A673 (cell line): ENCODE measurements around the gene PDE10A. TPM values are rescaled to one million over a fixed set of nuclear protein-coding genes. Genes with fewer than 3 reads are reported as not detected.

Experiments used
- BruUV-seq: library from RNA; stranded (reverse); fragments of 400-500 nt; replicated peaks from 2 replicates; lab custom pipeline; 2021; lab: Mats Ljungman, UMichigan
- CTCF ChIA-PET: fragments of 300-600 bp; sonication (Branson Sonifier 250); formaldehyde crosslinking; loops from one replicate; lab custom pipeline; 2022; ENCODE audit warnings: antibody characterized with exemption; lab: Charles Lee
- POLR2A ChIA-PET: fragments of 300-600 bp; sonication (Branson Sonifier 250); formaldehyde crosslinking; loops from one replicate; lab custom pipeline; 2022; ENCODE audit warnings: antibody characterized with exemption; ENCODE audit not compliant: low non-redundant PET; lab: Charles Lee
- DNase-seq: peaks from one replicate; pipeline ENCODE4 v3.0.0-alpha.2; 2015; ENCODE audit warnings: low spot score
- H3K27ac ChIP-seq: fragments of 200-600 bp; sonication (generic); 2 replicates; pipeline ENCODE4 v1.5.1; 2016; ENCODE audit warnings: mixed run types, low read depth, mild to moderate bottlenecking, mixed read lengths, antibody characterized with exemption, low read length; ENCODE audit not compliant: poor library complexity, severe bottlenecking
- H3K27me3 ChIP-seq: fragments of 200-600 bp; sonication (generic); replicated peaks from 2 replicates; pipeline ENCODE4 v1.6.1; 2017; ENCODE audit warnings: mixed run types, low read depth, mild to moderate bottlenecking, mixed read lengths, antibody characterized with exemption, low read length; ENCODE audit not compliant: insufficient read depth, poor library complexity
- H3K36me3 ChIP-seq: fragments of 200-600 bp; sonication (generic); 2 replicates; pipeline ENCODE4 v1.6.1; 2016; ENCODE audit warnings: mixed run types, mild to moderate bottlenecking, mixed read lengths, antibody characterized with exemption, low read length; ENCODE audit not compliant: insufficient read depth, poor library complexity, severe bottlenecking
- H3K4me1 ChIP-seq: fragments of 200-600 bp; sonication (generic); 2 replicates; pipeline ENCODE4 v1.6.1; 2017; ENCODE audit warnings: mixed run types, mild to moderate bottlenecking, mixed read lengths, antibody characterized with exemption, low read length; ENCODE audit not compliant: insufficient read depth, poor library complexity, severe bottlenecking
- H3K4me3 ChIP-seq: fragments of 200-600 bp; sonication (generic); 2 replicates; pipeline ENCODE4 v1.5.1; 2016; ENCODE audit warnings: low read depth, mixed run types, mild to moderate bottlenecking, mixed read lengths, low read length; ENCODE audit not compliant: poor library complexity, severe bottlenecking
- H3K9me3 ChIP-seq: fragments of 200-600 bp; sonication (generic); 2 replicates; pipeline ENCODE4 v1.6.1; 2016; ENCODE audit warnings: mixed run types, low read depth, mild to moderate bottlenecking, mixed read lengths, antibody characterized with exemption, low read length; ENCODE audit not compliant: poor library complexity, severe bottlenecking
- EZH2 ChIP-seq: fragments of 200-600 bp; sonication (generic); IDR thresholded peaks from 2 replicates; pipeline ENCODE4 v1.6.1; 2017; ENCODE audit warnings: borderline replicate concordance, low read depth, mild to moderate bottlenecking, mixed read lengths, antibody characterized with exemption, low read length; ENCODE audit not compliant: poor library complexity, severe bottlenecking
- intact Hi-C: fragments of 100-400 bp; cut with micrococcal nuclease; formaldehyde crosslinking; loops from one replicate; pipeline ENCODE4 v1.10.0; 2022; ENCODE audit not compliant: unreplicated experiment
- total RNA-seq: library from RNA; stranded (reverse); gene quantifications from 2 replicates; pipeline ENCODE4 v1.2.3, GENCODE V29; 2021
- TF ChIP-seq, protein P1 (sequence below): fragments of 300-800, 200-600 bp; sonication (generic); conservative IDR thresholded peaks from 2 replicates; pipeline ENCODE4 v1.5.1; 2017; ENCODE audit warnings: low read depth, mild to moderate bottlenecking, antibody characterized with exemption, low read length, moderate library complexity, mixed read lengths

Gene PDE10A
- total RNA-seq, 1 experiment from 2014 or later = 2.3 TPM

DNA sequence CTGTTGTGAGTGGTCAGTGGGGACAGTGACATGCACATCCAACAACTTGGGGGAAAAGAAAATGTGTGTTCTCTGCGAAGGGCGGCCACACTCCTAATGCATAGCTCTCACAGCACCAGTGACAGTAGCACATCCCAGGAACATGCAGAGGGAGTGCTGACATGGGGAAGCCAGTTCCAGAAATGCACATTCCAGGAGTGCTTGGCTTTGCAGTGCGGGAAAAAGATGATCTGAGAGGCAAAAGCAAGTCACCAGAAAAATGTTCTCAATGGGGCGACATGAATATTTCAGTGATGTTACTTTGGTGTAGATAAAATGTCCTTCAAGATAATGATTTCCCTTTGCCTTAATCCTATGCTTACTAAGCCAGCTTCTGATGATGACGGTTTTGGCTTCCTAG is 42.9 kb upstream of the PDE10A start:
- CTCF ChIA-PET = no interaction called here
- H3K27ac ChIP-seq = no peak overlapping the region
- no peaks in the 10 kb centered on the region for H3K4me1 ChIP-seq
- H3K4me3 ChIP-seq = no peak overlapping the region
- BruUV-seq = no TSS peak
- TF ChIP-seq, protein P1, sequence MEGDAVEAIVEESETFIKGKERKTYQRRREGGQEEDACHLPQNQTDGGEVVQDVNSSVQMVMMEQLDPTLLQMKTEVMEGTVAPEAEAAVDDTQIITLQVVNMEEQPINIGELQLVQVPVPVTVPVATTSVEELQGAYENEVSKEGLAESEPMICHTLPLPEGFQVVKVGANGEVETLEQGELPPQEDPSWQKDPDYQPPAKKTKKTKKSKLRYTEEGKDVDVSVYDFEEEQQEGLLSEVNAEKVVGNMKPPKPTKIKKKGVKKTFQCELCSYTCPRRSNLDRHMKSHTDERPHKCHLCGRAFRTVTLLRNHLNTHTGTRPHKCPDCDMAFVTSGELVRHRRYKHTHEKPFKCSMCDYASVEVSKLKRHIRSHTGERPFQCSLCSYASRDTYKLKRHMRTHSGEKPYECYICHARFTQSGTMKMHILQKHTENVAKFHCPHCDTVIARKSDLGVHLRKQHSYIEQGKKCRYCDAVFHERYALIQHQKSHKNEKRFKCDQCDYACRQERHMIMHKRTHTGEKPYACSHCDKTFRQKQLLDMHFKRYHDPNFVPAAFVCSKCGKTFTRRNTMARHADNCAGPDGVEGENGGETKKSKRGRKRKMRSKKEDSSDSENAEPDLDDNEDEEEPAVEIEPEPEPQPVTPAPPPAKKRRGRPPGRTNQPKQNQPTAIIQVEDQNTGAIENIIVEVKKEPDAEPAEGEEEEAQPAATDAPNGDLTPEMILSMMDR = no peak
- TF ChIP-seq EZH2 = no peak
- POLR2A ChIA-PET = no interaction called here
- intact Hi-C loops = no loop called here
- H3K27me3 ChIP-seq = peaks cover 12% of the 10 kb centered on the region
- H3K9me3 ChIP-seq = no peaks in the 10 kb centered on the region
- H3K36me3 ChIP-seq = no peaks in the 10 kb centered on the region
- no peak for DNase-seq

DNA sequence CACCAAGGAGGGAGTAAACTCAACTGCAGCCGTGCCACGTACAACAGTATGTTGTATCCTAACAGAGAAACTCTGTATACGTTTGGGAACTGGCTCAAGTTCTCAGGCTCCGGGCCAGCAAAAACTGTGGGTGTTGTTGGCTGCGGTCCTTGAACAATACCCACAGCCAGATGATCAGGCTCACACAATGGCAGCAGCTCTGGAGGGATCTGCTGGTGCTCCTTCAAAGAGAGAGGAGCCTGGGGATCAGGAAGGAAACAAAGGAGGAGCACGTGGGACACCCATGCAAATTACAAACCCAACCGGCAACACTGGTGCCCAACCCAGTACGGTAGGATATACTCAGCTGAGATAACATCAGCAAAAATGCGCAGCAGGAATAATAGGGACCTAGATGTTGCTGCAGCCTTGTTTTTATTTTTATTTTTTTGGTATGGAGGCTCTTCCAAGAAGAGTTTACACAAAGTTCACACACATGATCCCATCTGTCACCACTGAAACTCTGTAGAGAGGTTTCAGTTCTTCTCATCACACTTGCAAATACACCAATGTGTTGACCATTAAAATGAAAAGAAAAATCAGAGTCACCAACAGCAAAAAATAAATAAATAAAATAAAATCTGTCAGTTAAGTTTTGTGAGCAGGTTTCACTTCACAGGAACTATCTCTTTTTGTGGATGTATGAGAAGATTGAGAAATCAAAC is 41.2 kb upstream of the PDE10A start:
- H3K27ac ChIP-seq = no peak overlapping the region
- POLR2A ChIA-PET = no interaction called here
- H3K9me3 ChIP-seq = no peaks in the 10 kb centered on the region
- no peaks in the 10 kb centered on the region for H3K36me3 ChIP-seq
- intact Hi-C loops = no loop called here
- no peak for DNase-seq
- TF ChIP-seq EZH2 = no peak
- TF ChIP-seq, protein P1 = no peak
- H3K4me3 ChIP-seq = no peak overlapping the region
- BruUV-seq = no TSS peak
- CTCF ChIA-PET = no interaction called here
- no peaks in the 10 kb centered on the region for H3K4me1 ChIP-seq
- peaks cover 12% of the 10 kb centered on the region for H3K27me3 ChIP-seq

DNA sequence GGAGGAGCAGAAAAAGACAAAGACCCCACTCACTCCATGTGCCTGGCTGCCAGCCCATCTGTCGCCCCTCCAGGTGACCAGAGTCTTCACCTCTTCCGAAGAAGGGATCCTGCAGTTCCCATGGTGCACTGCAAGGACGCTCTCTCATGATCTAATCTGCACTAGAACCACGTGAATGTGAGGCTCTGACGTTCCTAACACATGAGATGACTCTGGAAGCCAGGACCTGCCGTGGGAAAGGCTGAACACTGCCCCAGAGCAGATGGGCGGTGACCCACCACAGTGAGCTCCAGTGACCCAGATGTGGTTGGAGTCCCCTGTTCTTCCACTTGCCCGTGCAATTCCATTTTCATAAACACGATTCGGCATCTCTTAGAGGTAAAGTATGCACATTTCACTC is 39.6 kb upstream of the PDE10A start:
- Histone ChIP-seq H3K36me3 (no peaks in the 10 kb centered on the region), H3K4me1 (no peaks in the 10 kb centered on the region), H3K4me3 (no peak overlapping the region), H3K9me3 (no peaks in the 10 kb centered on the region), H3K27me3 (peaks cover 12% of the 10 kb centered on the region), H3K27ac (no peak overlapping the region)
- CTCF ChIA-PET = no interaction called here
- no TSS peak for BruUV-seq
- intact Hi-C loops = no loop called here
- TF ChIP-seq, protein P1 = no peak
- TF ChIP-seq EZH2 = no peak
- DNase-seq = no peak
- POLR2A ChIA-PET = no interaction called here
